ENCODE measurements around the gene CHRM4.

CHRM4 gene

GRCh38 chr11:46356924-46357482 lies 34.6 kb downstream of the CHRM4 start:
- Histone ChIP-seq H3K36me3 (ENCODE audit: control insufficient read depth, insufficient read depth, low read length) (peaks cover 26% of the 10 kb centered on the region), H3K4me1 (ENCODE audit: control insufficient read depth, insufficient read depth, low read length, poor library complexity, severe bottlenecking) (peaks cover 27% of the 10 kb centered on the region), H3K9me3 (ENCODE audit: control insufficient read depth, low read length) (no peaks in the 10 kb centered on the region), H3K4me3 (ENCODE audit: extremely low read depth, insufficient read depth, low read length, poor library complexity, severe bottlenecking) (no peak overlapping the region), H3K27ac (ENCODE audit: low read depth, low read length, severe bottlenecking) (no peak overlapping the region)
- WGBS, 2 experiments (ENCODE audit: insufficient coverage in 2 of 2): 76 to 93% methylated on average over 4 to 5 of the region's 7 CpGs

GRCh38 chr11:46353698-46354097 lies 37.9 kb downstream of the CHRM4 start:
- Histone ChIP-seq H3K36me3 (ENCODE audit: control insufficient read depth, insufficient read depth, low read length) (peaks cover 41% of the 10 kb centered on the region), H3K27ac (ENCODE audit: low read depth, low read length, severe bottlenecking) (no peak overlapping the region), H3K9me3 (ENCODE audit: control insufficient read depth, low read length) (no peaks in the 10 kb centered on the region), H3K4me3 (ENCODE audit: extremely low read depth, insufficient read depth, low read length, poor library complexity, severe bottlenecking) (no peak overlapping the region), H3K4me1 (ENCODE audit: control insufficient read depth, insufficient read depth, low read length, poor library complexity, severe bottlenecking) (peaks cover 18% of the 10 kb centered on the region)
- 53 to 58% methylated on average over 4 to 5 of the region's 9 CpGs for WGBS, 2 experiments (ENCODE audit: insufficient coverage in 2 of 2)

GRCh38 chr11:46352063-46352841 lies 39.3 kb downstream of the CHRM4 start:
- H3K4me3 ChIP-seq (ENCODE audit: extremely low read depth, insufficient read depth, low read length, poor library complexity, severe bottlenecking): no peak overlapping the region
- WGBS, 2 experiments (ENCODE audit: insufficient coverage in 2 of 2): 63 to 69% methylated on average over 27 to 31 of the region's 33 CpGs
- H3K27ac ChIP-seq (ENCODE audit: low read depth, low read length, severe bottlenecking): no peak overlapping the region
- peaks cover 21% of the 10 kb centered on the region for H3K4me1 ChIP-seq (ENCODE audit: control insufficient read depth, insufficient read depth, low read length, poor library complexity, severe bottlenecking)
- H3K36me3 ChIP-seq (ENCODE audit: control insufficient read depth, insufficient read depth, low read length): peaks cover 41% of the 10 kb centered on the region
- no peaks in the 10 kb centered on the region for H3K9me3 ChIP-seq (ENCODE audit: control insufficient read depth, low read length)

GRCh38 chr11:46351606-46352005 lies 40.0 kb downstream of the CHRM4 start:
- no peaks in the 10 kb centered on the region for H3K9me3 ChIP-seq (ENCODE audit: control insufficient read depth, low read length)
- no peak overlapping the region for H3K4me3 ChIP-seq (ENCODE audit: extremely low read depth, insufficient read depth, low read length, poor library complexity, severe bottlenecking)
- WGBS, 2 experiments (ENCODE audit: insufficient coverage in 2 of 2): 75 to 80% methylated on average over 5 of the region's 5 CpGs
- peaks cover 18% of the 10 kb centered on the region for H3K4me1 ChIP-seq (ENCODE audit: control insufficient read depth, insufficient read depth, low read length, poor library complexity, severe bottlenecking)
- no peak overlapping the region for H3K27ac ChIP-seq (ENCODE audit: low read depth, low read length, severe bottlenecking)
- H3K36me3 ChIP-seq (ENCODE audit: control insufficient read depth, insufficient read depth, low read length): peaks cover 41% of the 10 kb centered on the region

GRCh38 chr11:46351148-46351547 lies 40.4 kb downstream of the CHRM4 start:
- no peaks in the 10 kb centered on the region for H3K9me3 ChIP-seq (ENCODE audit: control insufficient read depth, low read length)
- H3K27ac ChIP-seq (ENCODE audit: low read depth, low read length, severe bottlenecking): no peak overlapping the region
- 90 to 97% methylated on average over 7 of the region's 8 CpGs for WGBS, 2 experiments (ENCODE audit: insufficient coverage in 2 of 2)
- H3K36me3 ChIP-seq (ENCODE audit: control insufficient read depth, insufficient read depth, low read length): peaks cover 37% of the 10 kb centered on the region
- H3K4me1 ChIP-seq (ENCODE audit: control insufficient read depth, insufficient read depth, low read length, poor library complexity, severe bottlenecking): peaks cover 16% of the 10 kb centered on the region
- H3K4me3 ChIP-seq (ENCODE audit: extremely low read depth, insufficient read depth, low read length, poor library complexity, severe bottlenecking): no peak overlapping the region

GRCh38 chr11:46350695-46351094 lies 40.9 kb downstream of the CHRM4 start:
- Histone ChIP-seq H3K4me1 (ENCODE audit: control insufficient read depth, insufficient read depth, low read length, poor library complexity, severe bottlenecking) (peaks cover 20% of the 10 kb centered on the region), H3K4me3 (ENCODE audit: extremely low read depth, insufficient read depth, low read length, poor library complexity, severe bottlenecking) (no peak overlapping the region), H3K27ac (ENCODE audit: low read depth, low read length, severe bottlenecking) (no peak overlapping the region), H3K9me3 (ENCODE audit: control insufficient read depth, low read length) (no peaks in the 10 kb centered on the region), H3K36me3 (ENCODE audit: control insufficient read depth, insufficient read depth, low read length) (peaks cover 35% of the 10 kb centered on the region)
- 85 to 100% methylated on average over 1 to 2 of the region's 3 CpGs for WGBS, 2 experiments (ENCODE audit: insufficient coverage in 2 of 2)

GRCh38 chr11:46348566-46349401 lies 42.8 kb downstream of the CHRM4 start:
- no peaks in the 10 kb centered on the region for H3K9me3 ChIP-seq (ENCODE audit: control insufficient read depth, low read length)
- 74 to 81% methylated on average over 17 of the region's 18 CpGs for WGBS, 2 experiments (ENCODE audit: insufficient coverage in 2 of 2)
- peaks cover 28% of the 10 kb centered on the region for H3K36me3 ChIP-seq (ENCODE audit: control insufficient read depth, insufficient read depth, low read length)
- H3K27ac ChIP-seq (ENCODE audit: low read depth, low read length, severe bottlenecking): no peak overlapping the region
- peaks cover 32% of the 10 kb centered on the region for H3K4me1 ChIP-seq (ENCODE audit: control insufficient read depth, insufficient read depth, low read length, poor library complexity, severe bottlenecking)
- peak overlapping the region; percentile 70 for H3K4me3 ChIP-seq (ENCODE audit: extremely low read depth, insufficient read depth, low read length, poor library complexity, severe bottlenecking)

GRCh38 chr11:46347637-46348311 lies 43.8 kb downstream of the CHRM4 start:
- Histone ChIP-seq H3K27ac (ENCODE audit: low read depth, low read length, severe bottlenecking) (no peak overlapping the region), H3K4me3 (ENCODE audit: extremely low read depth, insufficient read depth, low read length, poor library complexity, severe bottlenecking) (peak overlapping the region; percentile 70), H3K36me3 (ENCODE audit: control insufficient read depth, insufficient read depth, low read length) (peaks cover 19% of the 10 kb centered on the region), H3K4me1 (ENCODE audit: control insufficient read depth, insufficient read depth, low read length, poor library complexity, severe bottlenecking) (peaks cover 42% of the 10 kb centered on the region), H3K9me3 (ENCODE audit: control insufficient read depth, low read length) (no peaks in the 10 kb centered on the region)
- WGBS, 2 experiments (ENCODE audit: insufficient coverage in 2 of 2): 8 to 13% methylated on average over 52 to 63 of the region's 63 CpGs

GRCh38 chr11:46346886-46347636 lies 44.5 kb downstream of the CHRM4 start, which contains the start of gene DGKZ:
Gene DGKZ, plus strand, starts transcription at chr11:46347463. Its CDS starts 197 bp downstream, at chr11:46347660.
- no peaks in the 10 kb centered on the region for H3K9me3 ChIP-seq (ENCODE audit: control insufficient read depth, low read length)
- WGBS, 2 experiments (ENCODE audit: insufficient coverage in 2 of 2): 12 to 15% methylated on average over 49 to 66 of the region's 80 CpGs
- H3K27ac ChIP-seq (ENCODE audit: low read depth, low read length, severe bottlenecking): no peak within 1 kb of the TSS

More at GRCh38 chr11:46346886-46347636, 44.5 kb downstream of the CHRM4 start, which contains the start of gene DGKZ:
- Histone ChIP-seq H3K4me3 (ENCODE audit: extremely low read depth, insufficient read depth, low read length, poor library complexity, severe bottlenecking) (peak within 1 kb of the TSS; percentile 70), H3K36me3 (ENCODE audit: control insufficient read depth, insufficient read depth, low read length) (peaks cover 14% of the 10 kb centered on the region), H3K4me1 (ENCODE audit: control insufficient read depth, insufficient read depth, low read length, poor library complexity, severe bottlenecking) (peaks cover 49% of the 10 kb centered on the region)

Measured in mesodermal cell (in vitro differentiated cells).